ENCODE measurements around the gene RSBN1. TPM values are rescaled to one million over a fixed set of nuclear protein-coding genes. Genes with fewer than 3 reads are reported as not detected.
"Not testable (repeated sequence)": the region's sequence is repeated elsewhere in the genome, so short reads cannot be mapped to it uniquely, and the experiment has no call there.

The RSBN1 gene
- total RNA-seq, 1 experiment from 2014 or later: 6.9 TPM

GRCh38 chr1:113765306-113766230 lies 46.7 kb downstream of the RSBN1 start:
- Histone ChIP-seq H3K36me3 (peaks cover 2% of the 10 kb centered on the region; the same call in 1 of the 2 replicates), H3K27me3 (no peaks in the 10 kb centered on the region), H3K9me3 (no peaks in the 10 kb centered on the region), H3K4me3 (no peak overlapping the region)
- DNase-seq: no peak

DNA sequence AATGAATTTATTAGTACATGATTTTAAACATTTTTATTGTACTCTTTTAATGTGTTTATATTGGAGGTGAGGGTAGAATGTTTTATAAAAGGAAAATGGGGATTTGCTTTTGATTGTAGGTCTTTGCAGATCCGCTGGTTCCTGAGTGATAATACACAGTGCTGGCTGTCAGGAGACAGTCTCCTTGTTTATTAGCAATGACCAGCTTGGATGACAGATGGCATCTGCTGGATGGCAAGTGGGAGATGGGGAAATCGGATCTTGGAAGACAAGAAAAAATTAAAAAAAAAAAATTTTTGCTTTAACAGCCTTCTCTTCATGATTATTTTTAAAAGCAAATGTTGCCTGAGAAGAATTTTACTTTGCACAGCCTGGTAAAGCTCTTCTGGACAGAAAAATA lies 48.6 kb downstream of the RSBN1 start:
- H3K4me3 ChIP-seq: no peak overlapping the region
- DNase-seq: no peak
- peaks cover 5% of the 10 kb centered on the region; the same call in 1 of the 2 replicates for H3K36me3 ChIP-seq
- H3K27me3 ChIP-seq: no peaks in the 10 kb centered on the region
- H3K9me3 ChIP-seq: no peaks in the 10 kb centered on the region

DNA sequence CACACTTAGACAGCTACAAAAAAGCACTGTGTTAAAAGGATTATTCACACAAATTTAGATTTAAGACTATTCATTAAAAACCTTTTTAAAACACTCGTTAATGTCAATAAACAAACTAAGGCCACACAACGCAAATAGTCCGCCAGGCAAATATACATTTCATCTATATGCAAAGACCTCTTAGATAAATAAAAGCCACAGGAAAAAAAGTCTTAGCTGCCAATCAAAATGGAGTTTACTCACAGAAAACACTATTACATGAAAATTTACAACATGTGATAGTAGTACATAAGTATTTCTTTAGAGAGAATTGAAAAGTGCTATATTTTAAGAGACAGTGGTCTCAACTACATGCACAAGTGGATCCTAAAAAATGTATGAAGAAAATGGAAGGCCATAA lies 50.3 kb downstream of the RSBN1 start:
- H3K9me3 ChIP-seq: no peaks in the 10 kb centered on the region
- H3K27me3 ChIP-seq: no peaks in the 10 kb centered on the region
- no peak overlapping the region for H3K4me3 ChIP-seq
- H3K36me3 ChIP-seq: peaks cover 14% of the 10 kb centered on the region
- no peak for DNase-seq

GRCh38 chr1:113760102-113761080 lies 51.9 kb downstream of the RSBN1 start:
- peaks cover 25% of the 10 kb centered on the region for H3K36me3 ChIP-seq
- H3K9me3 ChIP-seq: no peaks in the 10 kb centered on the region
- no peak for DNase-seq
- peak overlapping the region; percentile 85 for H3K4me3 ChIP-seq
- no peaks in the 10 kb centered on the region for H3K27me3 ChIP-seq

GRCh38 chr1:113759333-113760101 lies 52.8 kb downstream of the RSBN1 start, which contains the start of gene PHTF1:
TSS of gene PHTF1 (minus strand) at chr1:113759486. CDS start at chr1:113758703, 783 bp downstream.
- Histone ChIP-seq H3K27me3 (no peaks in the 10 kb centered on the region), H3K36me3 (peaks cover 30% of the 10 kb centered on the region), H3K4me3 (peak within 1 kb of the TSS; percentile 85), H3K9me3 (no peaks in the 10 kb centered on the region)
- peak; percentile 93 for DNase-seq

DNA sequence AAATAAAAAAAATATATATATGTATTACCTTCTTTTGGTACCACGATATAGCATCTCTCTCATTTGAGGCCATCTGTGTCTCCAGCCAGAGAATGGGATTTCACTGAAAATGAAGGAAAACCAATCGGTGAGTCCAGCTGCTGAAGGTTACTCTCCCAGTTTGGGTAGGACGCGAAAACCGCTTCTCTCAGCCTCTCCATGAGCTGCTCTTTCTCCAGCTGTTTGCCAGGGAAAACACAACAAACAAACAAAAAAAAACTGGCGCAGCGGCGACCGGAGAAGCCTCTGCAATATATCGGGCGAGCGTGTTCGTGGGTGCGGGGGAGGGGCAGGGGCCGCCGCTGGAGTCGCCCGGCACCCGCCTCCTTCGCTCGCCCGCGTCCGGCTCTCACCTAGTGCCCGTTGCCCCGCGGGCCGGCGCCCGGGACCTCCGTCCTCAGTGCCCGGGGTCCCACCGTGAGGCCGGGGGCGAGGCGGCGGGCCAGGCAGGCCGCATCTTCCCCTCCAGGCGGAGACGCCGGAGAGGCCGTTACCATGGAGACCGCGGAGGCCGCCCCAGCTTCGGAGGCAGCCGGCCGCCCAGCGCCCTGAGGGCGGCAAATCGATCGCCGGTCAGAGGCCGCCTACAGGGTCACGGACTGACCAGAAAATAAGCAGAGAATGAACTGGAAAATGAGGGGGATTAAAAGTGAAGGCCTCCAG lies 53.5 kb downstream of the RSBN1 start:
- Histone ChIP-seq H3K36me3 (peaks cover 36% of the 10 kb centered on the region), H3K9me3 (no peaks in the 10 kb centered on the region), H3K27me3 (no peaks in the 10 kb centered on the region), H3K4me3 (peak overlapping the region; percentile 85)
- DNase-seq: peak; percentile 78

- no peak overlapping the region; the same call in 1 of the 2 replicates for H3K4me3 ChIP-seq
- no peak for DNase-seq
- peaks cover 48% of the 10 kb centered on the region for H3K36me3 ChIP-seq
- H3K9me3 ChIP-seq: no peaks in the 10 kb centered on the region
- H3K27me3 ChIP-seq: no peaks in the 10 kb centered on the region
Observed at GRCh38 chr1:113756461-113756860, 55.8 kb downstream of the RSBN1 start.

GRCh38 chr1:113753333-113753732 lies 58.9 kb downstream of the RSBN1 start:
- H3K36me3 ChIP-seq: peaks cover 50% of the 10 kb centered on the region
- not testable (repeated sequence) for H3K27me3 ChIP-seq, DNase-seq, H3K4me3 ChIP-seq, H3K9me3 ChIP-seq

- Histone ChIP-seq H3K27me3 (no peaks in the 10 kb centered on the region), H3K4me3 (no peak overlapping the region), H3K9me3 (no peaks in the 10 kb centered on the region), H3K36me3 (peaks cover 42% of the 10 kb centered on the region)
- no peak for DNase-seq
Observed at GRCh38 chr1:113751516-113751915, 60.8 kb downstream of the RSBN1 start.

- H3K9me3 ChIP-seq: no peaks in the 10 kb centered on the region
- peaks cover 42% of the 10 kb centered on the region for H3K36me3 ChIP-seq
- no peak for DNase-seq
- no peaks in the 10 kb centered on the region for H3K27me3 ChIP-seq
- no peak overlapping the region for H3K4me3 ChIP-seq
Observed at GRCh38 chr1:113751114-113751513, 61.2 kb downstream of the RSBN1 start.

GRCh38 chr1:113749402-113749801 lies 62.9 kb downstream of the RSBN1 start:
- H3K27me3 ChIP-seq: no peaks in the 10 kb centered on the region
- H3K9me3 ChIP-seq: no peaks in the 10 kb centered on the region
- no peak overlapping the region for H3K4me3 ChIP-seq
- peaks cover 34% of the 10 kb centered on the region for H3K36me3 ChIP-seq
- no peak for DNase-seq

- Histone ChIP-seq H3K4me3 (no peak overlapping the region), H3K36me3 (peaks cover 25% of the 10 kb centered on the region), H3K9me3 (no peaks in the 10 kb centered on the region), H3K27me3 (no peaks in the 10 kb centered on the region)
- DNase-seq: no peak
Observed at GRCh38 chr1:113747376-113747775, 64.9 kb downstream of the RSBN1 start.

GRCh38 chr1:113745425-113745824 lies 66.9 kb downstream of the RSBN1 start:
- peaks cover 33% of the 10 kb centered on the region for H3K36me3 ChIP-seq
- no peak for DNase-seq
- H3K4me3 ChIP-seq: no peak overlapping the region
- no peaks in the 10 kb centered on the region for H3K9me3 ChIP-seq
- H3K27me3 ChIP-seq: no peaks in the 10 kb centered on the region

GRCh38 chr1:113744114-113744513 lies 68.2 kb downstream of the RSBN1 start:
- H3K36me3 ChIP-seq: peaks cover 41% of the 10 kb centered on the region

DNA sequence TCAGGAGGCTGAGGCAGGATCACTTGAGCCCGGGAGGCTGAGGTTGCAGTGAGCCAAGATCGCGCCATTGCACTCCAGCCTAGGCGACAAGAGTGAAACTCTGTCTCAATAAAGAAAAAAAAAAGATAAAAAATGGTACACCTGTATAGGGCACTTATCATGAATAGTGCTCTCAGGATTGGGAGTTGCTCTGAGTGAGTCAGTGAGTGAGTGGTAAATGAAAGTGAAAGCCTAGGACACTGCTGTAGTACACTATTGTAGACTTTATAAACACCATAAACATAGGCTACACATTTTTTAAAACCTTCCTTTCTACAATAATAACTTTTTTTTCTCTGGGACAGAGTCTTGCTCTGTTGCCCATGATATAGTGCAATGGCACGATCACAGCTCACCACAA lies 69.8 kb downstream of the RSBN1 start:
- Histone ChIP-seq H3K4me3 (no peak overlapping the region), H3K27me3 (no peaks in the 10 kb centered on the region), H3K36me3 (peaks cover 53% of the 10 kb centered on the region), H3K9me3 (no peaks in the 10 kb centered on the region)
- no peak for DNase-seq

More at GRCh38 chr1:113744114-113744513, 68.2 kb downstream of the RSBN1 start:
- no peak for DNase-seq
- no peaks in the 10 kb centered on the region for H3K27me3 ChIP-seq
- H3K9me3 ChIP-seq: no peaks in the 10 kb centered on the region
- no peak overlapping the region for H3K4me3 ChIP-seq

Data from MG63 (cell line).